ENCODE data around the gene FAM131B.
"Not testable (repeated sequence)": the region's sequence is repeated elsewhere in the genome, so short reads cannot be mapped to it uniquely, and the experiment has no call there.

Gene FAM131B

GRCh38 chr7:143362131-143363015, at the start of gene FAM131B:
TSS of gene FAM131B (minus strand) at chr7:143362713. CDS start at chr7:143362603, 110 bp downstream.
- no peak for DNase-seq

- DNase-seq = peak; percentile 75
Measured at GRCh38 chr7:143411976-143412708, 49.6 kb upstream of the FAM131B start.

GRCh38 chr7:143410521-143411004, 48.0 kb upstream of the FAM131B start:
- peak; percentile 99 for DNase-seq

GRCh38 chr7:143408686-143409561, 46.4 kb upstream of the FAM131B start, which contains the start of gene EPHA1:
TSS of gene EPHA1 (minus strand) at chr7:143408856. CDS start at chr7:143408805, 51 bp downstream.
- peak; percentile 25 for DNase-seq

GRCh38 chr7:143408252-143408685, 45.8 kb upstream of the FAM131B start:
- DNase-seq = no peak

GRCh38 chr7:143407287-143408251, 45.1 kb upstream of the FAM131B start:
- peak; percentile 62 for DNase-seq

- DNase-seq = no peak
Measured at GRCh38 chr7:143406002-143406357, 43.5 kb upstream of the FAM131B start.

- DNase-seq = no peak
Measured at GRCh38 chr7:143405173-143406001, 42.9 kb upstream of the FAM131B start.

- not testable (repeated sequence) for DNase-seq
Measured at GRCh38 chr7:143402233-143402632, 39.7 kb upstream of the FAM131B start.

GRCh38 chr7:143401265-143401664, 38.8 kb upstream of the FAM131B start:
- no peak for DNase-seq

- no peak for DNase-seq
Measured at GRCh38 chr7:143399642-143400041, 37.1 kb upstream of the FAM131B start.

GRCh38 chr7:143399151-143399550, 36.6 kb upstream of the FAM131B start:
- no peak for DNase-seq

- DNase-seq = no peak
Measured at GRCh38 chr7:143398616-143399015, 36.1 kb upstream of the FAM131B start.

GRCh38 chr7:143397710-143398530, 35.4 kb upstream of the FAM131B start:
- DNase-seq = no peak

GRCh38 chr7:143396625-143397556, 34.4 kb upstream of the FAM131B start:
- DNase-seq = no peak

GRCh38 chr7:143396182-143396581, 33.7 kb upstream of the FAM131B start:
- no peak for DNase-seq

GRCh38 chr7:143395187-143396149, 33.0 kb upstream of the FAM131B start:
- peak; percentile 25 for DNase-seq
